Ovary (tissue), 3 donors: Measurements from ENCODE around the gene GPN1.
"Not testable (repeated sequence)": the region's sequence is repeated elsewhere in the genome, so short reads cannot be mapped to it uniquely, and the experiment has no call there.

ENCODE experiments used
- CTCF ChIP-seq, 3 donors: fragments of 450-650 bp in 2 of 3; fragments of 200-600 bp in 1 of 3; IDR thresholded peaks; one replicate each; pipeline versions ENCODE4 v1.5.1 to v1.8.0; 2016 to 2022; ENCODE audit warnings: antibody characterized with exemption in 3 of 3, mild to moderate bottlenecking in 1 of 3
- POLR2A ChIP-seq: fragments of 450-650 bp; IDR thresholded peaks from one replicate; pipeline ENCODE4 v1.6.1; 2017; ENCODE audit warnings: antibody characterized with exemption, mild to moderate bottlenecking, moderate library complexity
- donor health status: DM: no; HTN: no; CAD: no.

- not testable (repeated sequence) for TF ChIP-seq POLR2A; CTCF (IDR thresholded peaks at IDR 0.05)
Observed at GRCh38 chr2:27630257-27630656, 1.4 kb downstream of the GPN1 start.
